ENCODE results near the gene ZNF493.

DNA sequence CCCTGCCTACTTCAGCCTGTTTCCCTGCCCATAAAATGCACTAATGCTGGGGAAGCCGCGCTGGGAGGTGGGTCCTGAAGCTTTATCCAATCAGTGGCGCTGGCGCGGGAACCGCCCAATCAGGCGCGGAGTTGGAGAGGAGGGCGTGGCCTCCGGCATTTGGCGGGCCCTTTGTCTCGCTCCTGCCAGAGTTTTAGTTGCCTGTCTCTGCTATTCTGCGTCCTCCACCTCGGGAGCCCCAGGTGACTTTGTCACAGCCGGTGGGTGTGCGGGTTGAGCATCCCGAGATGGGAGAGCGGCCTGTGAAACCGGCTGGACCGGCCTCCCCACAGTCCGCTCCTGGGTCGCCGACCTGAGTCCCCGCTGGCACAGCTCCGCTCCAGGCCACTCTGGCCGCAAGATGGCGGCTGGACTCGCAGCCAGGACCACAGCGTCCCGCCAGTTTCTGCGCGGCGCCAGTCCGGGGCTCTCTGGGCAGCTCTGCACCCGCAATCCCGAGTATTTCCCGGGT, 77.8 kb downstream of the ZNF493 start:
- TF ChIP-seq EZH2 (IDR thresholded peaks at IDR 0.05; ENCODE audit: borderline replicate concordance, low read length), result no peak
- TF ChIP-seq CTCF (IDR thresholded peaks at IDR 0.05; ENCODE audit: low read length), result no peak

Measured in OCI-LY1 (cell line).